ENCODE results near the gene UACA.

DNA sequence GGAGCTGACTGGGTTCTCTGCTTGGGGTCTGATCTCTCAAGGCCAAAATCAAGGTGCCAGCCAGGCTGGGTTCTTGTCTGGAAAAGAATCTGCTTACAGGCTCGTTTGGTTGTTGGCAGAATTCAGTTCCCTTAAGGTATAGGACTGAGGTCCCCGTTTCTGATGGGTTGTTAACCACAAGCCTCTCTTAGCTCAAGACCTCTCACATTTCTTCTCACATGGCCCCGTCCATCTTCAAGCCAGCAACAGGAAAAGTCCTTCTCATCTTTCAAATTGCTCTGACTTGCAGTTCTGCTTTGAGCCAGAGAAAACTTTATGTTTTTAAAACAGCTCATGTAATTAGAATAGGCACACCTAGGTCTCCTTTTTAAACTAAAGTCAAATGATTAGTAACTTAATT is 20.4 kb downstream of the UACA start:
- TF ChIP-seq CTCF (IDR thresholded peaks at IDR 0.05) = no peak
- TF ChIP-seq POLR2A (IDR thresholded peaks at IDR 0.05) = no peak

Data from thyroid gland (tissue), 4 donors.